ENCODE results near the gene PRDM5.
"Not testable (repeated sequence)": the region's sequence is repeated elsewhere in the genome, so short reads cannot be mapped to it uniquely, and the experiment has no call there.

Gene PRDM5

GRCh38 chr4:120693816-120694215 lies 228.7 kb downstream of the PRDM5 start:
- DNase-seq, result no peak

- DNase-seq, result no peak
Observed at GRCh38 chr4:120692964-120693363, 229.6 kb downstream of the PRDM5 start.

- no peak for DNase-seq
Observed at GRCh38 chr4:120691536-120691935, 231.0 kb downstream of the PRDM5 start.

- no peak for DNase-seq
Observed at GRCh38 chr4:120691106-120691505, 231.4 kb downstream of the PRDM5 start.

- DNase-seq, result no peak
Observed at GRCh38 chr4:120688791-120689190, 233.7 kb downstream of the PRDM5 start.

GRCh38 chr4:120685756-120686278 lies 236.7 kb downstream of the PRDM5 start:
- DNase-seq, result no peak

GRCh38 chr4:120683897-120684540 lies 238.5 kb downstream of the PRDM5 start:
- DNase-seq, result peak in 2 of 3 experiments; percentile 34 to 44

GRCh38 chr4:120682981-120683380 lies 239.5 kb downstream of the PRDM5 start:
- DNase-seq, result no peak

- no peak for DNase-seq
Observed at GRCh38 chr4:120680647-120681228, 241.8 kb downstream of the PRDM5 start.

GRCh38 chr4:120673696-120674095 lies 248.8 kb downstream of the PRDM5 start:
- no peak for DNase-seq

GRCh38 chr4:120672558-120673147 lies 249.9 kb downstream of the PRDM5 start:
- no peak for DNase-seq

GRCh38 chr4:120672076-120672475 lies 250.4 kb downstream of the PRDM5 start:
- DNase-seq, result no peak

- DNase-seq, result no peak
Observed at GRCh38 chr4:120671538-120671937, 251.0 kb downstream of the PRDM5 start.

GRCh38 chr4:120667102-120667501 lies 255.4 kb downstream of the PRDM5 start:
- DNase-seq, result no peak

- DNase-seq, result no peak
Observed at GRCh38 chr4:120664851-120665250, 257.7 kb downstream of the PRDM5 start.

GRCh38 chr4:120659616-120660170 lies 262.8 kb downstream of the PRDM5 start:
- no peak for DNase-seq

- DNase-seq, result no peak
Observed at GRCh38 chr4:120658772-120659171, 263.8 kb downstream of the PRDM5 start.

GRCh38 chr4:120653804-120654573 lies 268.5 kb downstream of the PRDM5 start:
- DNase-seq, result no peak

- DNase-seq, result not testable (repeated sequence)
Observed at GRCh38 chr4:120648336-120648735, 274.2 kb downstream of the PRDM5 start.
